GM10248 (cell line): ENCODE results near the gene FLT3.

Experiments
- CTCF ChIA-PET: fragments of 300-600 bp; sonication (Branson Sonifier 250); formaldehyde crosslinking; extraction: SDS; loops from one replicate; lab custom pipeline; 2021; ENCODE audit warnings: antibody characterized with exemption; lab: Yijun Ruan, JAX
- POLR2A ChIA-PET: fragments of 350-650 bp; sonication (Branson Sonifier 250); formaldehyde crosslinking; extraction: SDS; loops from one replicate; lab custom pipeline; 2020; ENCODE audit warnings: antibody characterized with exemption; lab: Yijun Ruan, JAX
- DNase-seq: peaks from one replicate; pipeline ENCODE4 v3.0.0; 2012; ENCODE audit errors: extremely low spot score
- CTCF ChIP-seq: IDR thresholded peaks from 2 replicates; pipeline ENCODE4 v1.5.1; 2012; ENCODE audit warnings: mild to moderate bottlenecking, low read depth; ENCODE audit errors: extremely low read depth, missing control alignments, control extremely low read depth

FLT3 gene

GRCh38 chr13:28031220-28031895 lies 69.0 kb downstream of the FLT3 start:
- ChIA-PET CTCF (interaction anchor here (1.0 to 2.0 kb wide), 5 partner anchors 10 to 24 kb away, joined by 3 to 6 read pairs (median 4); no protein-coding TSS in a partner anchor), POLR2A (no interaction called here)
- no peak for TF ChIP-seq CTCF
- DNase-seq = peak; percentile 65

- DNase-seq = no peak
- ChIA-PET POLR2A (interaction anchor here (0.6 to 0.7 kb wide), 2 partner anchors 18 to 641 kb away, joined by 3 read pairs; no protein-coding TSS in a partner anchor), CTCF (interaction anchor here (1.0 to 1.2 kb wide), 2 partner anchors 10 to 666 kb away, joined by 3 to 4 read pairs; no protein-coding TSS in a partner anchor)
- TF ChIP-seq CTCF = no peak
These were observed 72.6 kb downstream of the FLT3 start for GRCh38 chr13:28027607-28028364.

GRCh38 chr13:28027071-28027470 lies 73.3 kb downstream of the FLT3 start:
- DNase-seq = no peak
- no peak for TF ChIP-seq CTCF
- CTCF ChIA-PET = interaction anchor here (1.0 kb wide), 1 partner anchor 9 kb away, joined by 4 read pairs; no protein-coding TSS in a partner anchor
- POLR2A ChIA-PET = interaction anchor here (0.6 kb wide), 1 partner anchor 18 kb away, joined by 3 read pairs; no protein-coding TSS in a partner anchor

GRCh38 chr13:28026508-28026907 lies 73.9 kb downstream of the FLT3 start:
- ChIA-PET CTCF (interaction anchor here (1.0 kb wide), 1 partner anchor 9 kb away, joined by 4 read pairs; no protein-coding TSS in a partner anchor), POLR2A (no interaction called here)
- no peak for TF ChIP-seq CTCF
- DNase-seq = no peak

GRCh38 chr13:28022848-28023518 lies 77.4 kb downstream of the FLT3 start:
- POLR2A ChIA-PET = no interaction called here
- no peak for DNase-seq
- no peak for TF ChIP-seq CTCF
- CTCF ChIA-PET = no interaction called here

- no peak for TF ChIP-seq CTCF
- ChIA-PET CTCF (interaction anchor here (1.1 to 3.1 kb wide), 2 partner anchors 10 to 30 kb away, joined by 3 to 16 read pairs; no protein-coding TSS in a partner anchor), POLR2A (no interaction called here)
- DNase-seq = no peak
These were observed 86.1 kb downstream of the FLT3 start for GRCh38 chr13:28014301-28014700.
